ENCODE data around the gene MARCHF11.

The MARCHF11 gene

GRCh38 chr5:16064135-16064893, 115.3 kb downstream of the MARCHF11 start:
- intact Hi-C loops (cut with DNase I) = no loop called here
- no peak for DNase-seq

DNA sequence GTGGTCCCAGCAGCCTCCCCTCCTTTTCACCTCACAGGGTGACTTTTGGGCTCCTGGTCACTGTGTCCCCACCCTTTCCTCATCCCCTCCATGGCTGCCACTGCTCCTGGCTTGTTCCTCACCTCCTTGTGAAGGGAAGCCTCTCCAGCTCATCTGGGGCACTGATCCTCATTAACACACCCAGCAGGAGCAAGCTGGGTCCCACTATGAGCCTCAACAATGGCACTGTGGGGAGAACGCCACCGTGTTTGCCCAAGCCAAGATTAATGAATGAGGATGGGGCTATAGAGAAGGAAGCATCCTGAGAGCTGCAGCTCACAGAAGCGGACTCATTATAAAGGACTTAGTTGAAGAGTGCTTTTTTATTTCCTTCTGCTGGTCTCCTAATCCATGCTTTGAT, 118.4 kb downstream of the MARCHF11 start:
- intact Hi-C loops (cut with DNase I) = no loop called here

GRCh38 chr5:16057277-16057676, 122.3 kb downstream of the MARCHF11 start:
- no peak for DNase-seq
- intact Hi-C loops (cut with DNase I) = no loop called here

More for the DNA sequence above, 118.4 kb downstream of the MARCHF11 start:
- DNase-seq = no peak

- DNase-seq = no peak
- intact Hi-C loops (cut with DNase I) = no loop called here
Measured at GRCh38 chr5:16051246-16051755, 128.3 kb downstream of the MARCHF11 start.

- DNase-seq = no peak
- intact Hi-C loops (cut with DNase I) = no loop called here
Measured at GRCh38 chr5:16050414-16050813, 129.2 kb downstream of the MARCHF11 start.

GRCh38 chr5:16049761-16050160, 129.8 kb downstream of the MARCHF11 start:
- intact Hi-C loops (cut with DNase I) = no loop called here
- DNase-seq = no peak

- no peak for DNase-seq
- intact Hi-C loops (cut with DNase I) = no loop called here
Measured at GRCh38 chr5:16048132-16048531, 131.5 kb downstream of the MARCHF11 start.

DNA sequence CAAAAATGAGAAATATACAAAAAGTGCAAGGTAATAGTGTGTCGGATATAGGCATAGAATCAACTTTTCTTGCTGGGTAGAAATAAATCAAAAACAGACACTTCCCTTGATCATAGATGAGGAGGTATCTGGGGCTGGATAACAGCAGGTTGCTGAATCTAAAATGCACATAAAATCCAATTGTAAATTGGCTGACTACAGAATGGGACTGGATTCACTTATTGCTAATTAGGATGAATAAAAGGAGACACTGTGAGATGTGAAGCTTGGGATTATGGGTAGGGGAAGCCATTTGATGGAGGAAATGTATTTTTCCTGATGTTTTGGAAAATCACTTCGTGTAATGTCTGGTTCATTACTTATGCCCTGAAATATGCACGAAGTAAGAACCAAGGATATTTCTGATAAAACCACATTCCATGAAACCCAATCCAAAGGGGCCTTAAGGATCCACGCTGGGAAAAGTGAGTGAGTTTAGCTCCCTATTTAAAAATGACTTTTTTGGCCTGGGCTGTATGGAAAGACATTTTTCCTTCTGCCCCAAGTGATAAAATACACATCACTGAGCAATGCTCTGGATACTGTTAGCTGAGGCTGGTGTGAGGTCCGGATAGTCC, 136.1 kb downstream of the MARCHF11 start:
- intact Hi-C loops (cut with DNase I) = no loop called here
- no peak for DNase-seq

DNA sequence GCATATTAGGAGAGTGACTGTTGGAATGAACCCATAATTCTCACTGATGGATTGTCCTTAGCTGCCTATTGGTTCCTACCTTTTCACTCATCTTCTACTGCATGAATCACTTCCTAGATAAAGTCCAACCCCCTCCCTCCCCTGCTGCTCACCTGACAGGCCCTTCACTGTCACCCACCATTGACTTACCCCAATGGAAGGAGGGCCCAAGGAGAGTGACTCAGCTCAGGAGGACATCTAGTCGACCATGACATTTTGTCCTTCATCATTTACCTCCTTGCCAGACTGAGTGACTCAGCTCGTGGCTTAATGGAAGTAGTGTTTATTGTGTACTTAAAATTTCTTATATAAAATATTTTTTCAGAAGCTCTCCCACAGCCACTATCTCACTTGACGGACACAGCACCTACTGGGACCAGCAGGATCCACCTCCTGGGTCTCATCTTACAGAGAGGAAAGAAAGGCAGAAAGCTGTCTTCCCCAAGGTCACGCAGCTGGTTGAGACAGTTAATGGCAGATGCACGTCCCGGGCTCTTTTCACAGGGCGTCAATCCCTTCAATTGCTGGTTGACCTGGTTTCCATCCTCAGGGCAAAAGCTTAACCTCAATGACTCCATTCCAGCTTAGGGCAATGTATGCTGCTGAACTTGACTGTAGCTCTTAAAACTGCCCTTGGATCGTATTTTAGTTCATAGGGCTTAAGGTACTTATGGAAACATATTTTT, 142.3 kb downstream of the MARCHF11 start:
- peak in 1 of 10 donors; percentile 31 for DNase-seq
- intact Hi-C loops (cut with DNase I) = no loop called here

GRCh38 chr5:16034319-16035001, 145.1 kb downstream of the MARCHF11 start:
- DNase-seq = no peak
- intact Hi-C loops (cut with DNase I) = no loop called here

DNA sequence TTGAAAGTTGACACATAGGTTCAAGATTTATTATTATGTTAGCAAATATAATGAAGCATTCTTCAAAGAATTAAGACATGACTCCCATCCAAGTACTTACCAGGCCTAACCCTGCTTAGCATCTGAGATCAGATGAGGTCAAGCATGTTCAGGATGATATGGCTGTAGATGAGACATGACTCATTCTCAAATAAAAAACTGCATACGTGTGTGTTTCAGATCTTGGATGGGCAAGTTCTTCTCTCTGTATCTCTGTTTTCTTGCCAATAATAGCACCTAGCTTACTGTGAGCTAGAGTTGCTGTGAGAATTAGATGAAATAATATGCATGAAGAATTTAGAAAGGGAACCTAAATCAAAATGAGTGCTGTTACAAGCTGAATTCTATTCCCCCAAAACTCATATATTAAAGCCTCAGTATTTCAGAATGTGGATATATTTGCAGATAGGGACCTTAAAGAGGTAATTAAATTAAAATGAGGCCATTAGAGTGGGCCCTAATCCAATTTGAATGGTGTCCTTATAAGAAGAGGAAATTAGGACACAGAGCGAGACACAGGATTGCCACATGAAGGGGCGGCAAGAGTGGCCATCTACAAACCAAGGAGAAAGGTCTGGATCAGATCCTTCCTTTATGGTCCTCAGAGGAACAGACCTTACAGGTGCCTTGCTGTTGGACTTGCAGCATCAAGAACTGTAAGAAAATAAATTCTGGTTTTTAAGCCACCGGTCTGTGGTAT, 146.2 kb downstream of the MARCHF11 start:
- no peak for DNase-seq
- intact Hi-C loops (cut with DNase I) = no loop called here

DNA sequence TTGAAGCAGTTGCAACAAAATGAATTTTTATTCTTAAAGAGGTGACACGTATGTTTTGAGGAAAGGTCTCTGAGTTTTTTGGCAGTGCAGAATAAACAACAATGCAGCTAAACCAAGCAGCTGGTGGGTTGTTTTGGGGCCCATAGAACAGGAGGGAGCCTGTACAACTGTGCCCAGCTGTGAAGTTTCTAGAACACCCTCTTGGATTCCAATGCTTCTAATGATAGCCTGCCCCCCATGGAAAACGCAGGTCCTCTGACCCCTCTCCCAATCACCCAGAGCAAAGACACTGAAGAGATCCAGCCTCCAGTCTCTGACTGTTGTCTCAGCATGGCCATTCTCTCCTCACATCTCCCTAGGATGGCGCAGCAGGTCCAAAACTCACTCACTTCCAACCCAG, 150.9 kb downstream of the MARCHF11 start:
- no peak for DNase-seq
- intact Hi-C loops (cut with DNase I) = no loop called here

DNA sequence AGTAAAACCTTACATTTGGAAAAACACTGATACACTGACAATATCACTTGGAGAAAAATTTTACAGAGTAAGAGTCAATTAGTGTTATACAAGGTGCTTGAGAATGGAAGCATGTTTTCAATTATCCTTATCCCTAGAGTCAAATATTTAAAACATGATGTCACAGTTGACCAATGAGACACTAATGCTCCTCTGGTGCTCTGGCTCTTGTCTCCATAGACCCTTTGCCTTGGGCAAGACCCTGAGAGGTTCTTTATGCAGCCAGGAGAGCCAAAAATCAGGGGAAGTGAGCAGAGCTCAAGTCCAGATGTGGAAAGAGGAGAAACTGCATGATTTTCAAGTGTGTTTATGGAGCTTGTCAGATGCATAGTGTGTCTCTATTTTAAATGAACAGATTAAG, 153.9 kb downstream of the MARCHF11 start:
- DNase-seq = no peak
- intact Hi-C loops (cut with DNase I) = no loop called here

GRCh38 chr5:16018970-16019369, 160.6 kb downstream of the MARCHF11 start:
- DNase-seq = peak in 1 of 10 donors; percentile 51
- intact Hi-C loops (cut with DNase I) = no loop called here

- intact Hi-C loops (cut with DNase I) = no loop called here
- no peak for DNase-seq
Measured at GRCh38 chr5:16017720-16018119, 161.9 kb downstream of the MARCHF11 start.

Measured in posterior cingulate gyrus (tissue), 11 donors.